ENCODE data around the gene PF4V1. TPM values are rescaled to one million over a fixed set of nuclear protein-coding genes. Genes with fewer than 3 reads are reported as not detected.

PF4V1 gene
- total RNA-seq, 1 donor from 2014 or later: 1.6 TPM

Other genes with a start within 250 kb of the PF4V1 start
- 7.4 and 14.8 TPM in 2 replicates for gene RASSF6, start 232.9 kb upstream of the PF4V1 start, total RNA-seq
- 1.8 and 2.9 TPM in 2 replicates for gene CXCL8, start 112.7 kb upstream of the PF4V1 start, total RNA-seq
- gene CXCL6, start 16.6 kb upstream of the PF4V1 start, total RNA-seq: 0.26 TPM in 1 of 2 replicates, not detected in the other
- 4.2 and 5.2 TPM in 2 replicates for gene CXCL1, start 16.1 kb downstream of the PF4V1 start, total RNA-seq
- gene PF4, start 128.7 kb downstream of the PF4V1 start, total RNA-seq: not detected in 2 replicates
- 0.13 and 0.26 TPM in 2 replicates for gene PPBP, start 134.9 kb downstream of the PF4V1 start, total RNA-seq
- 0.51 and 0.53 TPM in 2 replicates for gene CXCL5, start 145.4 kb downstream of the PF4V1 start, total RNA-seq
- gene CXCL3, start 185.4 kb downstream of the PF4V1 start, total RNA-seq: 0.26 and 1.2 TPM in 2 replicates
- gene CXCL2, start 245.9 kb downstream of the PF4V1 start, total RNA-seq: 5.5 and 7.9 TPM in 2 replicates

All from bronchial epithelial cell (primary cell).